Tracheal epithelial cell (primary cell): ENCODE data around the gene PCLO. TPM values are rescaled to one million over a fixed set of nuclear protein-coding genes. Genes with fewer than 3 reads are reported as not detected.

Source experiments
- total RNA-seq: library from RNA; depleted of rRNA; stranded (reverse); fragments of >200 nt; gene quantifications from 2 replicates; pipeline ENCODE4 v1.2.1, GENCODE V29; 2014

Gene PCLO
- 0.48 and 2.6 TPM in 2 replicates for total RNA-seq

GRCh38 chr7:83162402-83163256 is at the start of gene PCLO:
Gene PCLO (minus strand): TSS chr7:83162884. CDS start chr7:83162592, 292 bp downstream.

